ENCODE results near the gene SMIM30.

The SMIM30 gene

GRCh38 chr7:113131367-113131766 lies 13.0 kb upstream of the SMIM30 start:
- no peak overlapping the region for H3K4me3 ChIP-seq (ENCODE audit: low read depth, low read length)
- no peak for TF ChIP-seq CTCF (conservative IDR thresholded peaks at IDR 0.05; ENCODE audit: low read depth, low read length)
- DNase-seq (ENCODE audit: low read depth): no peak

DNA sequence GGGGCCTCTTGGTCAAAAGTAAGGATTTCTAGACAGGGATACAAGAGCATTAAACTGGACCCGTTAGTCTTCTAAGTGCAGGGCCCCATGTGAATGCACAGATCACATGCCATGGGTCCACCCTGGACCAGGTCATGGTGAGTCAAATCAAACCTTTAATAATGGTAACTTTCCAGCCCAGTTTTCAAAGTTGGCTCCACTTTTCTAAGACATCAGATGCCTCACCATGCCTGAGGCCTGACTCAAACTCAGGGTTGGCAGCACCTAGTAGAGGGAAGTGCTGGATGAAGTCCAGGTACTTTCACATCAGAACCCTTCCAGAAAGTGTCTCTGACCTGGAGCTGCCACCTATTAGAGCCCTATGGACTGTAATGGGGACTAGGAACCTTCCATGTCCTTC lies 9.7 kb upstream of the SMIM30 start:
- no peak for DNase-seq (ENCODE audit: low read depth)
- no peak for TF ChIP-seq CTCF (conservative IDR thresholded peaks at IDR 0.05; ENCODE audit: low read depth, low read length)
- no peak overlapping the region for H3K4me3 ChIP-seq (ENCODE audit: low read depth, low read length)

GRCh38 chr7:113125728-113126127 lies 7.4 kb upstream of the SMIM30 start:
- no peak for DNase-seq (ENCODE audit: low read depth)
- no peak overlapping the region for H3K4me3 ChIP-seq (ENCODE audit: low read depth, low read length)
- TF ChIP-seq CTCF (conservative IDR thresholded peaks at IDR 0.05; ENCODE audit: low read depth, low read length): no peak

DNA sequence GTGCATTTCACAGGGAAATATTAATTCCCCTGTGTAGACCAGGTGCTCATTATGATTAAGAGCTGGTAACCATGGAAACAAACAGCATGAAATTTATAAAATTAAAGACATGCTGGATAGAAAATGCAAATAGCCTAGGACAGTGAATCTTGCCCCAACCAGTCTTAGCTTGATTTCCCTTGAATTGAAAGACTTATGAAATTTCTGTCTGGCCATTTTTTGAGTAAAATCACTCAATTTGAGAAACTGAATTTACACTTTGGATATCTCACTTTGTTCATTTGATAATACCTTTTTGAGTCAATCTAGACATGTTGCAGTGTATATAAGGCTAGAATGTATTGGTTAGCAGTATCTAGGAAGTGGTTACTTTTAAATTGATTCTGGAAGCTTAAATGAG lies 4.4 kb upstream of the SMIM30 start:
- no peak for DNase-seq (ENCODE audit: low read depth)
- no peak overlapping the region for H3K4me3 ChIP-seq (ENCODE audit: low read depth, low read length)
- TF ChIP-seq CTCF (conservative IDR thresholded peaks at IDR 0.05; ENCODE audit: low read depth, low read length): no peak

GRCh38 chr7:113120647-113121046 lies 2.3 kb upstream of the SMIM30 start:
- no peak for DNase-seq (ENCODE audit: low read depth)
- no peak for TF ChIP-seq CTCF (conservative IDR thresholded peaks at IDR 0.05; ENCODE audit: low read depth, low read length)
- no peak overlapping the region for H3K4me3 ChIP-seq (ENCODE audit: low read depth, low read length)

DNA sequence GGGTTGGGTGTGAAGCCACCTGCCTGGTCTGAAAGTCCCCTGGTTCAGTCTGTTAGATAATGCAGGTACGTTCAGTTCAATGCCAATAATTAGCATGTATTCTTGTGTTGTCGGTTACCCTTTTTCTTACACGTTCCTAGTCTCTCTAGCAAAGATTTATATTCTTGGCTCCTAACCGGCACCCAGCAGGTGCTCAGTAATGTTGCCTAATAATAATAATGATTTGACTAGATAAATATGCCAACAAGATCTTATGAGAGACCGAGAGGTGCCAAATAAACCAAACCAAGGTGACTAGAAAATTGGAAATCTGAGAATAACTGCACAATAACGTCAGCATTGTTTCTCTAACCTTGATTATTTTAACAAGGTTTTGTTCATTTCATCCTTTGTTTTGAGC lies 1.1 kb upstream of the SMIM30 start:
- TF ChIP-seq CTCF (conservative IDR thresholded peaks at IDR 0.05; ENCODE audit: low read depth, low read length): no peak
- no peak for DNase-seq (ENCODE audit: low read depth)
- no peak overlapping the region for H3K4me3 ChIP-seq (ENCODE audit: low read depth, low read length)

GRCh38 chr7:113117374-113117774 lies 980 bp downstream of the SMIM30 start:
- H3K4me3 ChIP-seq (ENCODE audit: low read depth, low read length): peak overlapping the region; percentile 74
- DNase-seq (ENCODE audit: low read depth): peak; percentile 8

DNA sequence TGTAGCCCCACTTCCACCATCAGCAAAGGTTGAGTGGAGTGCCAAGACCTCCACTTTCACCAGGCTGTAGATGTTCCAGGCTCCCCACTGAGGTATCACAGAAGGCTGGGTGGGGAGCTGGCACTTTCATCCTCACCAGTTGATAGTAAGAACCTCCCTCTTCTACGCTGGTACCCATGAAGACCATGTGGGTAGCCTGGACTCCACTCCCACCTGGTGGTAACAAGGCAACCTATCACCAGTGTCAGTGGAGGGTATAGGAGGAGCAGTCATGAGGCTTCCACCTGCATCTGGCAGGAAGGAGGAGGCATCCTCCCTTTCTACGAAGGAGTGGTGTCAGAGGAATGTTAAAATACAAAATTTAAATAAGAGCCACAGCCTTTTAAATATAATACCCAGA lies 4.4 kb downstream of the SMIM30 start:
- no peak overlapping the region for H3K4me3 ChIP-seq (ENCODE audit: low read depth, low read length)
- TF ChIP-seq CTCF (conservative IDR thresholded peaks at IDR 0.05; ENCODE audit: low read depth, low read length): peak; percentile 41
- DNase-seq (ENCODE audit: low read depth): peak; percentile 38

Data from choroid plexus epithelial cell (primary cell).